Omental fat pad (tissue), 4 donors: ENCODE data around the gene PROS1. TPM values are rescaled to one million over a fixed set of nuclear protein-coding genes. Genes with fewer than 3 reads are reported as not detected.
"Not testable (repeated sequence)": the region's sequence is repeated elsewhere in the genome, so short reads cannot be mapped to it uniquely, and the experiment has no call there.

Experiments used
- ATAC-seq: fragments of 150-250 bp; one replicate; pipeline ENCODE4 v1.9.1; 2016; ENCODE audit warnings: mild to moderate bottlenecking, moderate library complexity; ENCODE audit not compliant: low FRiP score
- DNase-seq: peaks from one replicate; pipeline ENCODE4 v3.0.0-alpha.2; 2019; ENCODE audit warnings: low spot score
- CTCF ChIP-seq, 3 donors: fragments of 450-650 bp; IDR thresholded peaks; one replicate each; pipeline ENCODE4 v1.5.1; 2016 to 2017; ENCODE audit warnings: antibody characterized with exemption in 3 of 3, mild to moderate bottlenecking in 3 of 3, moderate library complexity in 2 of 3
- total RNA-seq, 4 donors: library from RNA; depleted of rRNA; stranded (reverse); fragments of >200 nt; gene quantifications; one replicate each; pipeline ENCODE4 v1.1.0, GENCODE V29; 2016

PROS1 gene
- total RNA-seq, 4 donors from 2014 or later, result 46.5 to 98.8 (median 63.9) TPM

- ATAC-seq, result peak; percentile 100
- TF ChIP-seq CTCF (IDR thresholded peaks at IDR 0.05), result no peak
- DNase-seq, result peak; percentile 88
These were observed 6.4 kb upstream of the PROS1 start, which contains the start of gene ARL13B for GRCh38 chr3:93979850-93980676. TSS of gene ARL13B (plus strand) at chr3:93980155. CDS start at chr3:93980424, 269 bp downstream.

- ATAC-seq (no peak), DNase-seq (no peak)
- TF ChIP-seq CTCF (IDR thresholded peaks at IDR 0.05), result no peak
These were observed 3.7 kb downstream of the PROS1 start for GRCh38 chr3:93969997-93970396.

GRCh38 chr3:93969443-93969842, 4.3 kb downstream of the PROS1 start:
- no peak for ATAC-seq
- TF ChIP-seq CTCF (IDR thresholded peaks at IDR 0.05), result no peak
- DNase-seq, result no peak

GRCh38 chr3:93965106-93965505, 8.6 kb downstream of the PROS1 start:
- not testable (repeated sequence) for ATAC-seq, DNase-seq

- ATAC-seq, result no peak
These were observed 10.9 kb downstream of the PROS1 start for GRCh38 chr3:93962798-93963197.

DNA sequence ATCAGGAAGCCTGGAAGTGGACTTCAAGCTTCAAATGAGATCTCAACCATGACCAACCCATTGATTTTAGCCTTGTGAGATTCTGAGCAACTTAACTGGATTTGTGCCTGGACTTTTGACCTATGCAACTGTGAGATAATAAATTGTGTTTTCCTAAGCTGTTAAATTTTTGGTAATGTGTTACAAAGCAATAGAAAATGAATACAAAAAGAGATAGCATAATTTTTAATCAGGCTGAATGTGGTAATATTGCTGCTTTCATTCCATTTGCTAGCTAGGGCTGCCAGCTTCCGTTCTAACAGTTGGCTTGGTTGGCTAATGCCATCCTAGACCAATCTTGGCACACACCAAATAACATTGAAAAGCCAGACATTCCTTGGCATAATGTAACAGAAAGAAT, 12.2 kb downstream of the PROS1 start:
- DNase-seq, result no peak
- TF ChIP-seq CTCF (IDR thresholded peaks at IDR 0.05), result no peak
- peak; percentile 62 for ATAC-seq

More at GRCh38 chr3:93962798-93963197, 10.9 kb downstream of the PROS1 start:
- TF ChIP-seq CTCF (IDR thresholded peaks at IDR 0.05), result no peak
- DNase-seq, result no peak

- ATAC-seq, result no peak
- no peak for DNase-seq
- TF ChIP-seq CTCF (IDR thresholded peaks at IDR 0.05), result no peak
These were observed 12.7 kb downstream of the PROS1 start for GRCh38 chr3:93961026-93961425.

- not testable (repeated sequence) for ATAC-seq, DNase-seq
These were observed 23.7 kb downstream of the PROS1 start for GRCh38 chr3:93949958-93950357.

DNA sequence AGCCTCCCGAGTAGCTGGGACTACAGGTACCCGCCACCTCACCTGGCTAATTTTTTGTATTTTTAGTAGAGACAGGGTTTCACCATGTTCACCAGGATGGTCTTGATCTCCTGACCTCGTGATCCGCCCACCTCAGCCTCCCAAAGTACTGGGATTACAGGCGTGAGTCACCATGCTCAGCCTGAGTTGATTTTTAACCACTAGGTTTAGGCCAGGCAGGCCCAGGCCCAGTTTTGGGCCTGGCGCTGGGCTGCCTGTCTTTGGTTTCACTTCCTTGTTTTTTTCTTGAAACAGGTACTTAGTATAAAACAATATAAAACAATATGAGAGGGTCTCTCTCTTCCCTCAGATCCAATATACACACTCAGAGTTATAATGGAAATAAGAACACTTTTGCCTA, 36.2 kb downstream of the PROS1 start:
- ATAC-seq, DNase-seq: not testable (repeated sequence)
